Measurements from ENCODE around the gene UNC79. TPM values are rescaled to one million over a fixed set of nuclear protein-coding genes. Genes with fewer than 3 reads are reported as not detected.
"Not testable (repeated sequence)": the region's sequence is repeated elsewhere in the genome, so short reads cannot be mapped to it uniquely, and the experiment has no call there.

The UNC79 gene
- total RNA-seq, 4 donors from 2014 or later = not detected

DNA sequence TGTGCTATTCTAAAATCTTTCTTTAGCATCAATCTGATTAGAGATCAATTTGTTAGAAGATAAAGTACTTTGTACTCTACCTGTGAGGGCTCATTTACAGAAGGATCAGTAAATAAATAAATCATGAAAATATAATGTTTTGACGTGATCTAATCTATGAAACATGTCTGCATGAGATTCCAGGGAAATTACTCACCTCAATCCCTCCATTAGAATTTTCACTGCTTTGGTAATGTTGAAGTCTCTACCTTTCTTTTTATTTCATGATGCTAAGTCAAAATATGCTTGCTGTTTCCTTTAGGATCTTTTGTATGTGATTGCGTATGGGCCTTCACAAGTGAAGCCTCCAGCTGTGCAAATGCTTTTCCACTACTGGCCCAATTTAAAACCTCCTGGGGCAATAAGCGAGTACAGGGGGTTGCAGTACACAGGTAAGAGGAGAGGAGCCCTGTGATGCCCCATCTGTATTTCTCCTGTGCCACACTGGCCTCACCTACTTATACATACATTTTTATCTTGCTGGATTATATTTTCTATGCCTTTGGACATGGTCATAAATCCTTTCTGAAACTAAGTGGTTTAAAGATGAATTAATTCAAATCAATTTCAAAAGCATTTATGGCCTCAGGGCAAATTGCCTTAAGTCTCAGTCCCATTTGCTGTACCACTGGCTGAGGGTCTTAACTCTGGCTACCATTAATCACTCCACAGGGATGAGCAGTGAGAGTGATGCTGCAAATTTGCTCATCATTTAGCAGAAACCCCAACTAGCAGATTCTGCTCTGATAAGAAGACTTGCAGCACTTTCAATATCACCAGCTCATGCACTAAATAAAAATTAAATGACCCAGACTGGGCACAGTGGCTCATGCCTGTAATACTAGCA is 66.4 kb downstream of the UNC79 start:
- no peaks in the 10 kb centered on the region for H3K36me3 ChIP-seq
- no peak overlapping the region for H3K27ac ChIP-seq

DNA sequence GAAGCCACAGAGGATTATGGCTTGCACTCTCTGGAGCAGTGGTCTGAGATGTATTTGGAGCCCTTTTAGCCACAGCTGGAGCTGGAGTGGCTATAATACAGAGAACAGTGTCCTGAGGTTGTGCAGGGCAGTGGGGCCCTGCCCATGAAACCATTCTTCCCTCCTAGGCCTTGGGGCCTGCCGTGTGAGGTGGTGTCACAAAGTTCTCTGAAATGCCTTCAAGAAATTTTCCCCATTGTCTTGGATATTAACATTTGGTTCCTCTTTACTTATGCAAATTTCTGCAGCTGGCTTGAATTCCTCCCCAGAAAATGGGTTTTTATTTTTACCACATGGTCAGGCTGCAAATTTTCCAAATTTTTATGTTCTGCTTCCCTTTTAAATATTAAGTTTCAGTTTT is 79.3 kb downstream of the UNC79 start:
- no peak overlapping the region for H3K27ac ChIP-seq
- H3K4me1 ChIP-seq = no peaks in the 10 kb centered on the region
- no peak overlapping the region for H3K4me3 ChIP-seq
- TF ChIP-seq, protein P1, sequence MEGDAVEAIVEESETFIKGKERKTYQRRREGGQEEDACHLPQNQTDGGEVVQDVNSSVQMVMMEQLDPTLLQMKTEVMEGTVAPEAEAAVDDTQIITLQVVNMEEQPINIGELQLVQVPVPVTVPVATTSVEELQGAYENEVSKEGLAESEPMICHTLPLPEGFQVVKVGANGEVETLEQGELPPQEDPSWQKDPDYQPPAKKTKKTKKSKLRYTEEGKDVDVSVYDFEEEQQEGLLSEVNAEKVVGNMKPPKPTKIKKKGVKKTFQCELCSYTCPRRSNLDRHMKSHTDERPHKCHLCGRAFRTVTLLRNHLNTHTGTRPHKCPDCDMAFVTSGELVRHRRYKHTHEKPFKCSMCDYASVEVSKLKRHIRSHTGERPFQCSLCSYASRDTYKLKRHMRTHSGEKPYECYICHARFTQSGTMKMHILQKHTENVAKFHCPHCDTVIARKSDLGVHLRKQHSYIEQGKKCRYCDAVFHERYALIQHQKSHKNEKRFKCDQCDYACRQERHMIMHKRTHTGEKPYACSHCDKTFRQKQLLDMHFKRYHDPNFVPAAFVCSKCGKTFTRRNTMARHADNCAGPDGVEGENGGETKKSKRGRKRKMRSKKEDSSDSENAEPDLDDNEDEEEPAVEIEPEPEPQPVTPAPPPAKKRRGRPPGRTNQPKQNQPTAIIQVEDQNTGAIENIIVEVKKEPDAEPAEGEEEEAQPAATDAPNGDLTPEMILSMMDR (IDR thresholded peaks at IDR 0.05) = no peak
- no peak for TF ChIP-seq POLR2A (IDR thresholded peaks at IDR 0.05)
- H3K27me3 ChIP-seq = no peaks in the 10 kb centered on the region
- H3K9me3 ChIP-seq = no peaks in the 10 kb centered on the region
- DNase-seq = no peak
- no peaks in the 10 kb centered on the region for H3K36me3 ChIP-seq

More for the DNA sequence above, 66.4 kb downstream of the UNC79 start:
- Histone ChIP-seq H3K4me3 (no peak overlapping the region), H3K27me3 (no peaks in the 10 kb centered on the region), H3K4me1 (no peaks in the 10 kb centered on the region), H3K9me3 (no peaks in the 10 kb centered on the region)
- TF ChIP-seq, protein P1 (IDR thresholded peaks at IDR 0.05) = no peak
- no peak for TF ChIP-seq POLR2A (IDR thresholded peaks at IDR 0.05)
- DNase-seq = no peak

DNA sequence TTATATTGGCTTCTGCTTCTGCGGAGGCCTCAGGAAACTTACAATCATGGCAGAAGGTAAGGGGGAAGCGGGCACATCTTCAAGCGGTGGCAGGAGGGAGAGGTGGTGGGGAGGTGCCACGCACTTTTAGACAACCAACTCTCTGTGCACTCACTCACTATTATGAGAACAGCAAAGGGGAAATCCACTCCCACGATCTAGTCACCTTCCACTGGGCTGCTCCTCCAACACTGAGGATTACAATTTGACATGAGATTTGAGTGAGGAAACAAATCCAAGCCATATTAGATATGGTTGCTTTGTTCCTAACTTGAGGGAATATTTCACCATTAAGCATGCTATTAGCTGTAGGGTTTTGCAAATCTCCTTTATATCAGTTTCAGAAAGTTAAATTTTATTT is 80.3 kb downstream of the UNC79 start:
- Histone ChIP-seq H3K4me1 (no peaks in the 10 kb centered on the region), H3K36me3 (no peaks in the 10 kb centered on the region), H3K27me3 (no peaks in the 10 kb centered on the region), H3K4me3 (no peak overlapping the region), H3K27ac (no peak overlapping the region), H3K9me3 (no peaks in the 10 kb centered on the region)
- DNase-seq = no peak
- TF ChIP-seq, protein P1 (IDR thresholded peaks at IDR 0.05) = no peak
- no peak for TF ChIP-seq POLR2A (IDR thresholded peaks at IDR 0.05)

DNA sequence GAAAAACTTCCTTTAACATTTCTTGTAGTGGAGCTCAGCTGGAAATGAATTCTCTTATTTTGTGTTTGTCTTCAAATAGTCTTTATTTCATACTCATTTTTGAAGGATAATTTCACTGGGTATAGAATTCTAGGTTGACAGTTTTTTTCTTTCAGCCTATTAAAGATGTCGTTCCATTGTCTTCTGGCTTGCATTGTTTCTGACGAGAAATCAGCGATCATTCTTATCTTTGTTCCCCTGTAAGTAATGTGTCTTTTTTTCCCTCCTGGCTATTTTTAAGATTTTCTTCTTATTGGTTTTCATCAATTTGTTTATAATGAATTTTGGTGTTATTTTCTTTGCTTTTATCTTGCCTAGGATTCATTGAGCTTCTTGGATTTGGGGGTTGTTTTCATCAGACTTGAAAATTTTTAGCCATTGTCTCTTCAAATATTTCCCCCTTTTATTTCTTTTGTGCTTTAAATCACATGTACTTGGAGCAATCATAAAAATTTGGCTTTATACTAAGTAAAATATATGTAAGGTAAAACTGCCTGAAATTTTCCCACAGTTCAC is 89.4 kb downstream of the UNC79 start:
- no peaks in the 10 kb centered on the region for H3K4me1 ChIP-seq
- H3K4me3 ChIP-seq = no peak overlapping the region
- H3K9me3 ChIP-seq = peaks cover 0 to 18% (median 0%) of the 10 kb centered on the region in 4 donors
- TF ChIP-seq, protein P1 (IDR thresholded peaks at IDR 0.05) = no peak
- no peak for TF ChIP-seq POLR2A (IDR thresholded peaks at IDR 0.05)
- H3K36me3 ChIP-seq = no peaks in the 10 kb centered on the region
- H3K27ac ChIP-seq = no peak overlapping the region
- no peaks in the 10 kb centered on the region for H3K27me3 ChIP-seq
- DNase-seq = no peak

DNA sequence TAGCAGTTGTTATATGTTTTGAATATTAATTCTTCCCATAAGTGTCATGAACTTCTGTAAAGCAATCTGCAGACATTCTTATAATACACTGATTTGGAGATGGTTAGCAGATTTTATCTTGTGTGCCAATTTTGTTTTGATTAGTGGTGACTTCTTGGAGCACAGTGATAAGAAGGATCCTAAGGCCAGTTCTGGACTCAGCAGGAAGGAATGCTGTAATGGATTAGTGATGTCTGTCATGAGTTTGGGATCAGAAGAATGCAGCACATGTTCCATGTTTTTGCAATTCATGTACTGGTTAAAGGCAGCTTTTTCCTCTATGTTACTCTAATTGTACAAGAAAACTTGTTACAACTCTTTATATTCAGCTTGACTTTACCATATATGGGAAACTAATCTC is 91.5 kb downstream of the UNC79 start:
- no peaks in the 10 kb centered on the region for H3K36me3 ChIP-seq
- H3K27ac ChIP-seq = no peak overlapping the region
- DNase-seq = no peak
- peaks cover 0 to 18% (median 0%) of the 10 kb centered on the region in 4 donors for H3K9me3 ChIP-seq
- H3K4me3 ChIP-seq = no peak overlapping the region
- no peaks in the 10 kb centered on the region for H3K4me1 ChIP-seq
- no peak for TF ChIP-seq POLR2A (IDR thresholded peaks at IDR 0.05)
- TF ChIP-seq, protein P1 (IDR thresholded peaks at IDR 0.05) = no peak
- H3K27me3 ChIP-seq = no peaks in the 10 kb centered on the region

DNA sequence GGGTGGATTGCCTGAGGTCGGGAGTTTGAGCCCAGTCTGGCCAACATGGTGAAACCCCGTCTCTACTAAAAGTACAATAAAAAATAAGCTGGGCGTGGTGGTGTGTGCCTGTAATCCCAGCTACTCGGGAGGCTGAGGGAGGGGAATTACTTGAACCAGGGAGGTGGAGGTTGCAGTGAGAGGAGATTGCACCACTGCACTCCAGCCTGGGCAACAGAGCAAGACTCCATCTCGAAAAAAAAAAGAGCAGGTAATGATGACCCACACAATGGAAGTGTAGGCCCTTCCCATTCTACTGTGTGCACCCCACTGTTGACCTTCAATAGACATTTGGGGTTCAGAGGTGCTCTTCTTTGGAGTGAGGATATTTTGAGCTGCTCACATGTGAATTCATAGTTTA is 94.5 kb downstream of the UNC79 start:
- not testable (repeated sequence) for H3K27ac ChIP-seq, DNase-seq, H3K4me3 ChIP-seq, H3K4me1 ChIP-seq, H3K36me3 ChIP-seq, H3K27me3 ChIP-seq, H3K9me3 ChIP-seq

Measured in Peyer's patch (tissue), 4 donors.